ENCODE measurements around the gene SCO2.

- no peak for TF ChIP-seq CTCF (IDR thresholded peaks at IDR 0.05)
- no peak for TF ChIP-seq POLR2A (IDR thresholded peaks at IDR 0.05)
Measured at GRCh38 chr22:50574383-50574755, 49.0 kb upstream of the SCO2 start.

Measured in right lobe of liver (tissue), 4 donors.